Ovary (tissue), 3 donors: ENCODE data around the gene ASCL5.

Experiments used
- POLR2A ChIP-seq: fragments of 450-650 bp; IDR thresholded peaks from one replicate; pipeline ENCODE4 v1.6.1; 2017; ENCODE audit warnings: antibody characterized with exemption, mild to moderate bottlenecking, moderate library complexity
- TF ChIP-seq, protein P1 (sequence below), 3 donors: fragments of 450-650 bp in 2 of 3; fragments of 200-600 bp in 1 of 3; IDR thresholded peaks; one replicate each; pipeline versions ENCODE4 v1.5.1 to v1.8.0; 2016 to 2022; ENCODE audit warnings: antibody characterized with exemption in 3 of 3, mild to moderate bottlenecking in 1 of 3
- donor health status: DM: no; HTN: no; CAD: no.

DNA sequence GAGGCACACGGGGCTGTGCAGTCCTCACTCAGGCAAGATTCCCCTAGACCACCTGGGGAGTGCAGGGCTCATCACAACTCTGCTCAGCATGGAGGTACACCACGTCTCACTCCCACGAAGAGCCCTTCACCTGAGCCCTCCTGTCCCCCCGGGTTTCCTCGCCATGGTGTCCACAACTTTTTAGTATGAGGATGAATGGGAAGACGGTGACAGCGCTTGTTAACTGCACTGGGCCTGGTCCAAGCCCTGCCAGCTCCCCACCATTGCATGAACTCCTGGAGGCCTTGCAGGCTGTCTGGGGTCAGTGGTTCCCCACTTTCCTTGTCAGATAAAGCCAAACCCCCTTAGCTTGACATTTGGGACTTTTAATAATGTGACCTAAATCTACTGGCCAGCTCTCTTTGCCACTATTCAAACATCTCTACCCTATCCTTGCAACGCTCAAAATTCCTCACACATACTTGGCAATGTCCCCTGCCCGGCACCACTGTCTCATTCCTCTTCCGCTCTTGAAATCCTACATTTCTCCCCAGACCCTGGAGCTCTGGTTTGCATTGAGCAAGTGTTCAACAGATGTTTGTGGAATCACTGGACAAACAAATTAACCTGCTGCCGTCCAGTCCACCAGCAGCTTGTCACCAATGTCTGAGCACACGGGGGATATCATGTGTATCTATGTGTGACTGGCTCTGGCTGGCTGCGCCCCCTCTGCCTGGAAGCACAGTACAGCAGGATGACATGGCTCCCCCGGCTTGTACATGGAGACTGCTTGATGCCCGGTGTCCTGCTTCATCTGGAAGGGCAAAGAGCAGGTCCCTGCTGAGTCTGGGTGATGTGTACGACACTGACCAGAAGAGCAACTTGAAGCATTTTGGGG lies 16.1 kb upstream of the ASCL5 start:
- TF ChIP-seq, protein P1, sequence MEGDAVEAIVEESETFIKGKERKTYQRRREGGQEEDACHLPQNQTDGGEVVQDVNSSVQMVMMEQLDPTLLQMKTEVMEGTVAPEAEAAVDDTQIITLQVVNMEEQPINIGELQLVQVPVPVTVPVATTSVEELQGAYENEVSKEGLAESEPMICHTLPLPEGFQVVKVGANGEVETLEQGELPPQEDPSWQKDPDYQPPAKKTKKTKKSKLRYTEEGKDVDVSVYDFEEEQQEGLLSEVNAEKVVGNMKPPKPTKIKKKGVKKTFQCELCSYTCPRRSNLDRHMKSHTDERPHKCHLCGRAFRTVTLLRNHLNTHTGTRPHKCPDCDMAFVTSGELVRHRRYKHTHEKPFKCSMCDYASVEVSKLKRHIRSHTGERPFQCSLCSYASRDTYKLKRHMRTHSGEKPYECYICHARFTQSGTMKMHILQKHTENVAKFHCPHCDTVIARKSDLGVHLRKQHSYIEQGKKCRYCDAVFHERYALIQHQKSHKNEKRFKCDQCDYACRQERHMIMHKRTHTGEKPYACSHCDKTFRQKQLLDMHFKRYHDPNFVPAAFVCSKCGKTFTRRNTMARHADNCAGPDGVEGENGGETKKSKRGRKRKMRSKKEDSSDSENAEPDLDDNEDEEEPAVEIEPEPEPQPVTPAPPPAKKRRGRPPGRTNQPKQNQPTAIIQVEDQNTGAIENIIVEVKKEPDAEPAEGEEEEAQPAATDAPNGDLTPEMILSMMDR (IDR thresholded peaks at IDR 0.05) = no peak
- TF ChIP-seq POLR2A = no peak
